ENCODE results near the gene GPBAR1.
A peak's percentile ranks its signal among the peaks of the same experiment; 100 is the strongest.

The GPBAR1 gene

GRCh38 chr2:218260742-218261422, at the start of gene GPBAR1:
TSS of gene GPBAR1 (plus strand) at chr2:218261015. CDS start at chr2:218262725, 1,710 bp downstream.
- H3K4me3 ChIP-seq (ENCODE audit: low read depth, low read length) = no peak within 1 kb of the TSS
- no peaks in the 10 kb centered on the region for H3K79me2 ChIP-seq
- H3K4me2 ChIP-seq (ENCODE audit: low read length) = no peak within 1 kb of the TSS
- H3K9me3 ChIP-seq (ENCODE audit: control insufficient read depth, low read length) = no peaks in the 10 kb centered on the region
- H3K4me1 ChIP-seq = peaks cover 2% of the 10 kb centered on the region
- no peak for TF ChIP-seq CTCF (IDR thresholded peaks at IDR 0.05)
- no peaks in the 10 kb centered on the region for H3K27me3 ChIP-seq (ENCODE audit: control insufficient read depth, insufficient read depth, low read length)
- no peak within 1 kb of the TSS for H2AFZ ChIP-seq
- no peak within 1 kb of the TSS for H3K9ac ChIP-seq
- H3K36me3 ChIP-seq (ENCODE audit: control insufficient read depth, insufficient read depth, low read length) = no peaks in the 10 kb centered on the region
- peak within 1 kb of the TSS; percentile 63 for H3K27ac ChIP-seq

GRCh38 chr2:218214116-218214515, 46.7 kb upstream of the GPBAR1 start:
- Histone ChIP-seq H3K4me3 (ENCODE audit: low read depth, low read length) (no peak overlapping the region), H3K27me3 (ENCODE audit: control insufficient read depth, insufficient read depth, low read length) (no peaks in the 10 kb centered on the region), H3K4me2 (ENCODE audit: low read length) (no peak overlapping the region), H3K79me2 (peaks cover 12% of the 10 kb centered on the region), H3K4me1 (peaks cover 6% of the 10 kb centered on the region), H3K27ac (no peak overlapping the region), H2AFZ (no peak overlapping the region), H3K9ac (no peak overlapping the region), H3K36me3 (ENCODE audit: control insufficient read depth, insufficient read depth, low read length) (no peaks in the 10 kb centered on the region), H3K9me3 (ENCODE audit: control insufficient read depth, low read length) (no peaks in the 10 kb centered on the region)
- no peak for TF ChIP-seq CTCF (IDR thresholded peaks at IDR 0.05)

GRCh38 chr2:218216336-218216673, 44.5 kb upstream of the GPBAR1 start:
- peaks cover 25% of the 10 kb centered on the region for H3K79me2 ChIP-seq
- H3K27me3 ChIP-seq (ENCODE audit: control insufficient read depth, insufficient read depth, low read length) = no peaks in the 10 kb centered on the region
- H3K36me3 ChIP-seq (ENCODE audit: control insufficient read depth, insufficient read depth, low read length) = no peaks in the 10 kb centered on the region
- H3K9me3 ChIP-seq (ENCODE audit: control insufficient read depth, low read length) = no peaks in the 10 kb centered on the region
- no peak overlapping the region for H3K9ac ChIP-seq
- H3K27ac ChIP-seq = peak overlapping the region; percentile 91
- H3K4me3 ChIP-seq (ENCODE audit: low read depth, low read length) = peak overlapping the region; percentile 70
- peak overlapping the region; percentile 90 for H3K4me2 ChIP-seq (ENCODE audit: low read length)
- peak overlapping the region; percentile 98 for H2AFZ ChIP-seq
- TF ChIP-seq CTCF (IDR thresholded peaks at IDR 0.05) = no peak
- H3K4me1 ChIP-seq = peaks cover 6% of the 10 kb centered on the region

- no peaks in the 10 kb centered on the region for H3K9me3 ChIP-seq (ENCODE audit: control insufficient read depth, low read length)
- H3K36me3 ChIP-seq (ENCODE audit: control insufficient read depth, insufficient read depth, low read length) = no peaks in the 10 kb centered on the region
- no peak for TF ChIP-seq CTCF (IDR thresholded peaks at IDR 0.05)
- peak within 1 kb of the TSS; percentile 91 for H3K27ac ChIP-seq
- H3K9ac ChIP-seq = peak within 1 kb of the TSS; percentile 78
- no peaks in the 10 kb centered on the region for H3K27me3 ChIP-seq (ENCODE audit: control insufficient read depth, insufficient read depth, low read length)
- H3K4me2 ChIP-seq (ENCODE audit: low read length) = peak within 1 kb of the TSS; percentile 90
- H3K4me3 ChIP-seq (ENCODE audit: low read depth, low read length) = peak within 1 kb of the TSS; percentile 70
- peak within 1 kb of the TSS; percentile 98 for H2AFZ ChIP-seq
- peaks cover 28% of the 10 kb centered on the region for H3K79me2 ChIP-seq
- H3K4me1 ChIP-seq = peaks cover 6% of the 10 kb centered on the region
These were observed 44.0 kb upstream of the GPBAR1 start, which contains the start of gene ARPC2 for GRCh38 chr2:218216674-218217359. TSS of gene ARPC2 (plus strand) at chr2:218217189. CDS start at chr2:218217471, 282 bp downstream.

Measured in parathyroid adenoma (tissue), 2 donors.